ENCODE data around the gene HMG20A. TPM values are rescaled to one million over a fixed set of nuclear protein-coding genes. Genes with fewer than 3 reads are reported as not detected.

HMG20A gene
- total and polyA plus RNA-seq, 10 of the 15 experiments (the other 5 are each of a cell fraction or from before 2014, with no cell fraction given): 30.0 to 98.7 (median 46.8) TPM

GRCh38 chr15:77461486-77461885 is 40.8 kb downstream of the HMG20A start:
- Histone ChIP-seq H3K27ac (ENCODE audit: control insufficient read depth, insufficient read depth) (no peak overlapping the region), H3K79me2 (ENCODE audit: control insufficient read depth, insufficient read depth, low read length) (no peaks in the 10 kb centered on the region), H3K27me3 (replicated peaks in 1 of 2; ENCODE audit: control insufficient read depth in 2 of 2, insufficient read depth in 2 of 2, low read length in 1 of 2) (no peaks in the 10 kb centered on the region), H4K20me1 (ENCODE audit: control insufficient read depth, insufficient read depth) (no peaks in the 10 kb centered on the region), H3K4me3 (no peak overlapping the region), H3K4me2 (ENCODE audit: control insufficient read depth, insufficient read depth) (no peak overlapping the region), H3K36me3 (ENCODE audit: control insufficient read depth in 2 of 2, insufficient read depth in 2 of 2, low read length in 1 of 2) (peaks cover 1 to 18% of the 10 kb centered on the region in 2 experiments; a peak in 3 of 4 replicates), H3K9ac (ENCODE audit: control insufficient read depth, insufficient read depth, low read length) (no peak overlapping the region), H3K4me1 (ENCODE audit: control insufficient read depth, insufficient read depth, low read length) (peaks cover 10% of the 10 kb centered on the region), H2AFZ (ENCODE audit: control insufficient read depth, low read depth, low read length) (no peak overlapping the region), H3K9me3 (replicated peaks; ENCODE audit: control insufficient read depth, insufficient read depth, low read length) (no peaks in the 10 kb centered on the region)
- FAIRE-seq (no peak), ATAC-seq (no peak), DNase-seq (ENCODE audit: low read depth, low spot score) (no peak)
- no TSS peak for BruUV-seq (replicated peaks)
- POLR2A ChIA-PET: interaction anchor here (0.6 kb wide), 1 partner anchor 475 kb away, joined by 3 read pairs; no protein-coding TSS in a partner anchor
- RAD21 ChIA-PET (ENCODE audit: unreplicated experiment): no interaction called here
- in situ Hi-C loops (cut with MboI): no loop called here
- SMC1A ChIA-PET (ENCODE audit: uncharacterized antibody, unreplicated experiment): no interaction called here
- intact Hi-C loops (cut with micrococcal nuclease; ENCODE audit: unreplicated experiment): no loop called here
- CTCF ChIA-PET: no interaction called here
- TF ChIP-seq, protein P1, sequence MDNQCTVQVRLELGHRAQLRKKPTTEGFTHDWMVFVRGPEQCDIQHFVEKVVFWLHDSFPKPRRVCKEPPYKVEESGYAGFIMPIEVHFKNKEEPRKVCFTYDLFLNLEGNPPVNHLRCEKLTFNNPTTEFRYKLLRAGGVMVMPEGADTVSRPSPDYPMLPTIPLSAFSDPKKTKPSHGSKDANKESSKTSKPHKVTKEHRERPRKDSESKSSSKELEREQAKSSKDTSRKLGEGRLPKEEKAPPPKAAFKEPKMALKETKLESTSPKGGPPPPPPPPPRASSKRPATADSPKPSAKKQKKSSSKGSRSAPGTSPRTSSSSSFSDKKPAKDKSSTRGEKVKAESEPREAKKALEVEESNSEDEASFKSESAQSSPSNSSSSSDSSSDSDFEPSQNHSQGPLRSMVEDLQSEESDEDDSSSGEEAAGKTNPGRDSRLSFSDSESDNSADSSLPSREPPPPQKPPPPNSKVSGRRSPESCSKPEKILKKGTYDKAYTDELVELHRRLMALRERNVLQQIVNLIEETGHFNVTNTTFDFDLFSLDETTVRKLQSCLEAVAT (IDR thresholded peaks at IDR 0.05): no peak

DNA sequence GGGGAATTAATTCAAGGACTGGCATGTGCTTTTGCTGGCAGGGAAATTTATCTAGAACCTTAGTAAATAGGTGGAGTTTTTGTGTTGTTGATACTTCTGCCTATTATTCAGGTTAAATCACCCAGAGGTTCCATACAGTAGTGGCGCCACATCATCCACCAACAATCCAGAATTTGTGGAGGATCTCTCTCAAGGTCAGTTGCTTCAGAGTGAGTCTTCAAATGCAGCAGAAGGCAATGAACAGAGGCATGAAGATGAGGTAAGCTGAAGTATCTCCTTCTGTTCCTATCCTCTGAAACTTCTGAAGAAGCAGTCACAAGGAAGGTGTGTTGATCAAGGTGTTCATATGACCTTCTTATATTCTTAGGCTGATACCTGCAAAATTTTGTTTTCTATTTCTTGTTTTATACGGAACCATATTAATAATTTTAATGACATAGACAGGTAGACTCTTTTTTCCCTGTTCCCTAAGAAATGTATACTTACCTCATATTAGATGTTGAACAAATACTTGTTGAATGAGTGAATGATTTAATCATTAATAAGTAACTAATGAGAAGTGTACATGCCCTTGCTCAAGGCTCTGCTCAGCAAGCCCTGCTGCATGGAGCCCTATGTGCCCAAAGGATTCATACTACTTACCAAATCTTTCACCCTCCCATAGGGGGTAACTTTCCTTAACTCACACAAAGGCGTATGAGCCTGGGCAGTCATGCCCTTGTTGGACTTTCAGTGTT is 43.6 kb downstream of the HMG20A start:
- TF ChIP-seq NBN (IDR thresholded peaks at IDR 0.05): no peak
- no peak overlapping the region for H3K4me2 ChIP-seq (ENCODE audit: control insufficient read depth, insufficient read depth)
- BruUV-seq (replicated peaks): no TSS peak
- ChIA-PET POLR2A (no interaction called here), CTCF (no interaction called here), RAD21 (ENCODE audit: unreplicated experiment) (no interaction called here), SMC1A (ENCODE audit: uncharacterized antibody, unreplicated experiment) (no interaction called here)
- no peaks in the 10 kb centered on the region for H3K79me2 ChIP-seq (ENCODE audit: control insufficient read depth, insufficient read depth, low read length)
- 100% methylated on average over 3 of the region's 3 CpGs for WGBS (ENCODE audit: insufficient coverage, insufficient replicate concordance, low lambda C conversion rate, missing lambda C conversion rate)
- DNase-seq (ENCODE audit: low read depth, low spot score) (no peak), FAIRE-seq (no peak), ATAC-seq (no peak)
- H3K4me3 ChIP-seq: no peak overlapping the region
- no peaks in the 10 kb centered on the region for H4K20me1 ChIP-seq (ENCODE audit: control insufficient read depth, insufficient read depth)
- no peaks in the 10 kb centered on the region for H3K9me3 ChIP-seq (replicated peaks; ENCODE audit: control insufficient read depth, insufficient read depth, low read length)
- no peak overlapping the region for H3K27ac ChIP-seq (ENCODE audit: control insufficient read depth, insufficient read depth)
- no peaks in the 10 kb centered on the region for H3K27me3 ChIP-seq (replicated peaks in 1 of 2; ENCODE audit: control insufficient read depth in 2 of 2, insufficient read depth in 2 of 2, low read length in 1 of 2)
- in situ Hi-C loops (cut with MboI): no loop called here
- H3K36me3 ChIP-seq (ENCODE audit: control insufficient read depth in 2 of 2, insufficient read depth in 2 of 2, low read length in 1 of 2): peaks cover 1 to 24% of the 10 kb centered on the region in 2 experiments
- intact Hi-C loops (cut with micrococcal nuclease; ENCODE audit: unreplicated experiment): no loop called here
- H3K9ac ChIP-seq (ENCODE audit: control insufficient read depth, insufficient read depth, low read length): no peak overlapping the region
- H2AFZ ChIP-seq (ENCODE audit: control insufficient read depth, low read depth, low read length): no peak overlapping the region
- no peaks in the 10 kb centered on the region for H3K4me1 ChIP-seq (ENCODE audit: control insufficient read depth, insufficient read depth, low read length)
